CMK (cell line): ENCODE measurements around the gene TUBB.
"Not testable (repeated sequence)": the region's sequence is repeated elsewhere in the genome, so short reads cannot be mapped to it uniquely, and the experiment has no call there.

ENCODE experiments used
- DNase-seq: peaks from one replicate; pipeline ENCODE4 v3.0.0-alpha.2; 2010; ENCODE audit warnings: low read depth

Gene TUBB

GRCh38 chr6:30761791-30762429 lies 41.8 kb downstream of the TUBB start:
- no peak for DNase-seq

- DNase-seq, result no peak
Observed at GRCh38 chr6:30763155-30763617, 43.0 kb downstream of the TUBB start.

DNA sequence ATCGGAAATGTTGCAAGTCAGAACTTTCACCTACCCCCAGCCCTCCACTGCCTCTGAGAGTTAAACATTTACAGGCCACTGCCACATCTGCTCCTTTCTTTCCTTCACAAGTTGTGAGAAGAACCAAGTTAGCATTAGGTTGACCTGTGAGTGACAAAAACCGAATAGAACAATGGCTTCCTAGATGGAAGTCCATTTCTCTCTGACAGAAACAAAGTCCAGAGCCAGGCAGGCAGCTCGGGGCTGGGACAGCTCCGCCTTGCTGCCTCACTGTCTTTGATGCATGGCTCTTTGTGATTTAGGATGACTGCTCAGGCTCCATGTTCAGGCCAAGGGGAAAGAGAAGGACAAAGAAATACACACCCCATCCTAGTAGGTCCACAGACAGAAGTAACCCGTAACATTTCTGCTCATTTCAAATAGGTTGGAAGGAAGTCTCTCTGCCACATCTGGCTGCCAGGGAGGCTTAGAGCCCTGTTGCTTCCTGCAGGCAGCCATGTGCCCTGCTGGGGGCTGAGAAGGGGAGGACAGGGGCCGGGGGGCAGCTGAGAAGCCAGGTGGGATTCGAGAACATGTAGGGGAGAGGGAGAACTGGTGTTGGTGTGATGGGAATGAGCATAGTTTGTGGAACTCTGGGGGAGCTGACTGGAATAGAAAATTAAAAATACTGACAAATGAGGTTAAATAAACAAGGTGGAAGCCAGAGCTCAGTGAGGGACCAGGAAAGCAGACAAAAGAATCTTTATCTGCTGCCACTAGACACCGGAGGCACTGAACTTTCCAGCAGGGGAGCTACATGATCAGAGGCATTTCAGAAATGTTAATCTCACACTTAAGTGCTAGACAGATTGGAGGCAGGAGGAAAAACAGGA lies 43.7 kb downstream of the TUBB start:
- DNase-seq, result no peak

DNA sequence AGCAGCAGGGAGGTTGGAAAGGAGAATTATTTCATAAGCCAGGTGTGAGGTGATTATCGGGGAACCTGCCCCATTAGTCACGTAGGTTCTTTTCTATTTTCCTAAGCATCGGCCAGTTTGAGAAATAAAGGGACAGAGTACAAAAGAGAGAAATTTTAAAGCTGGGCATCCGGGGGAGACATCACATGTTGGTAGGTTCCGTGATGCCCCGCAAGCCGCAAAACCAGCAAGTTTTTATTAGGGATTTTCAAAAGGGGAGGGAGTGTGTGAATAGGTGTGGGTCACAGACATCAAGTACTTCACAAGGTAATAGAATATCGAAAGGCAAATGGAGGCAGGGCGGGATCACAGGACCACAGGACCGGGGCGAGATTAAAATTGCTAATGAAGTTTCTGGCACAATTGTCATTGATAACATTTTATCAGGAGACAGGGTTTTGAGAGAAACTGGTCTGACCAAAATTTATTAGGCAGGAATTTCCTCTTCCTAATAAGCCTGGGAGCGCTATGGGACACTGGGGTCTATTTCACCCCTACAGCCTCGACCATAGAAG lies 44.4 kb downstream of the TUBB start:
- DNase-seq, result not testable (repeated sequence)

GRCh38 chr6:30765495-30765894 lies 45.3 kb downstream of the TUBB start:
- DNase-seq, result not testable (repeated sequence)

DNA sequence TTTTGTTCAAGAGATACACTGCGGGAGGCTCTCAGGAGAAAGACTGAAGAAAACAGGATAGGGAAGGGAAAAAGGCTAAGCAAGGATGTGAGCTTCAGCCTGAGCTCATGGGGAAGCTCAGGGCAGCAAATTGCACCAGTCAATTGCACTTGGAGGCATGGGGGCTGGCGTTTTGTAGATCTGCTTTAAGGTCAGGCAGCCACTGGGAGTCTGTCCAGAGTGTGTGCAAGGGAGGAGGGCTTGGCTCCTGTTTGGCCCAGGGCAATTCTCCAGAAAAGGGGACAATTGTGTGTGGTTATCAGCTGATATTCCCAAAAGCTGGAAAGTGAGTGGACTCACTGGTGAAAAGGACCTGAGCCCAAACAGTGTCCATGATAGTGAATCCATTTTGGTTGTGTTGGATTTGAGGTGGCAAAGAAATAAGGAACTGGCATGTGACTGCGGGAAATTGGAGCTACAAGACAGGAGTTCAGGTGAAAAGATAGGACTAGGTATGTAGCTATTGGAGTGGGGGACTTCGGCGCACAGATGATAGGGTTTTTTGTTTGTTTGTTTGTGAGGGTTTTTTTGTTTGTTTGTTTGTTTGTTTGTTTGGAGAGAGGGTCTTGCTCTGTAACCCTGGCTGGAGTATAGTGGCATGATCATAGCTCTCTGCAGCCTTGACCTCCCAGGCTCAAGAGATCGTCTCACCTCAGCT lies 46.5 kb downstream of the TUBB start:
- DNase-seq, result no peak

- DNase-seq, result no peak
Observed at GRCh38 chr6:30767158-30767943, 47.2 kb downstream of the TUBB start.

GRCh38 chr6:30767944-30768301 lies 47.8 kb downstream of the TUBB start:
- no peak for DNase-seq

GRCh38 chr6:30768634-30769087 lies 48.5 kb downstream of the TUBB start:
- no peak for DNase-seq

- peak; percentile 71 for DNase-seq
Observed at GRCh38 chr6:30769088-30769852, 49.1 kb downstream of the TUBB start.

- DNase-seq, result no peak
Observed at GRCh38 chr6:30769853-30770524, 49.8 kb downstream of the TUBB start.

- DNase-seq, result no peak
Observed at GRCh38 chr6:30770592-30770991, 50.4 kb downstream of the TUBB start.

GRCh38 chr6:30774701-30775100 lies 54.5 kb downstream of the TUBB start:
- no peak for DNase-seq
